Caco-2 (cell line): ENCODE measurements around the gene RAPGEF5. TPM values are rescaled to one million over a fixed set of nuclear protein-coding genes. Genes with fewer than 3 reads are reported as not detected.

ENCODE experiments used
- BruUV-seq: library from RNA; stranded (reverse); fragments of 400-500 nt; replicated peaks from 2 replicates; lab custom pipeline; 2021; lab: Mats Ljungman, UMichigan
- CTCF ChIA-PET: fragments of 300-600 bp; sonication (Branson Sonifier 250); formaldehyde crosslinking; loops from one replicate; lab custom pipeline; 2022; ENCODE audit warnings: antibody characterized with exemption; lab: Charles Lee
- POLR2A ChIA-PET: fragments of 300-600 bp; sonication (Branson Sonifier 250); formaldehyde crosslinking; loops from one replicate; lab custom pipeline; 2022; ENCODE audit warnings: antibody characterized with exemption; lab: Charles Lee
- DNase-seq, 2 experiments: peaks; one replicate each; pipeline versions ENCODE4 v3.0.0 to v3.0.0-alpha.2; 2020 to 2022
- H3K27me3 ChIP-seq: replicated peaks from 2 replicates; pipeline ENCODE4 v1.6.0; 2011; ENCODE audit warnings: low read length; ENCODE audit not compliant: control insufficient read depth, insufficient read depth
- H3K36me3 ChIP-seq: 2 replicates; pipeline ENCODE4 v1.5.1; 2011; ENCODE audit warnings: low read length; ENCODE audit not compliant: control insufficient read depth, insufficient read depth
- H3K4me1 ChIP-seq: fragments of 250-450 bp; sonication (Bioruptor Pico); 2 replicates; pipeline ENCODE4 v1.5.1; 2020; ENCODE audit warnings: mild to moderate bottlenecking
- H3K4me3 ChIP-seq: 2 replicates; pipeline ENCODE4 v1.5.1; 2011; ENCODE audit warnings: low read depth, mild to moderate bottlenecking, control low read depth, low read length
- H3K9me3 ChIP-seq: fragments of 250-450 bp; sonication (Bioruptor Pico); 2 replicates; pipeline ENCODE4 v1.5.1; 2020; ENCODE audit warnings: mild to moderate bottlenecking, moderate library complexity
- H3K27ac Mint-ChIP-seq: one replicate; pipeline ENCODE4 v1.8.0; 2022; ENCODE audit warnings: mixed read lengths; ENCODE audit not compliant: unreplicated experiment
- H3K27me3 Mint-ChIP-seq: one replicate; pipeline ENCODE4 v1.8.0; 2022; ENCODE audit warnings: mixed read lengths; ENCODE audit not compliant: insufficient read depth, unreplicated experiment
- H3K36me3 Mint-ChIP-seq: one replicate; pipeline ENCODE4 v1.8.0; 2022; ENCODE audit warnings: mild to moderate bottlenecking, mixed read lengths; ENCODE audit not compliant: insufficient read depth, unreplicated experiment
- H3K4me1 Mint-ChIP-seq: one replicate; pipeline ENCODE4 v1.8.0; 2022; ENCODE audit warnings: low read depth, mixed read lengths; ENCODE audit not compliant: unreplicated experiment
- H3K4me3 Mint-ChIP-seq: one replicate; pipeline ENCODE4 v1.8.0; 2022; ENCODE audit warnings: mild to moderate bottlenecking, moderate library complexity, mixed read lengths; ENCODE audit not compliant: unreplicated experiment
- H3K9me3 Mint-ChIP-seq: one replicate; pipeline ENCODE4 v1.8.0; 2022; ENCODE audit warnings: mixed read lengths; ENCODE audit not compliant: unreplicated experiment
- intact Hi-C: fragments of 100-400 bp; cut with micrococcal nuclease; formaldehyde crosslinking; loops from one replicate; pipeline ENCODE4 v1.10.0; 2022; ENCODE audit not compliant: unreplicated experiment
- total RNA-seq: library from RNA; stranded (reverse); gene quantifications from 2 replicates; pipeline ENCODE4 v1.2.3, GENCODE V29; 2022
- TF ChIP-seq, protein P1 (sequence below), 2 experiments: fragments of 200-600 bp in 1 of 2; IDR thresholded peaks; 1 replicate in 1 of 2; 2 replicates in 1 of 2; pipeline versions ENCODE4 v1.5.1 to v1.8.0; 2011 to 2022; ENCODE audit warnings: antibody characterized with exemption in 1 of 2, control low read depth in 1 of 2, inconsistent platforms in 1 of 2, low read depth in 1 of 2, low read length in 1 of 2, mild to moderate bottlenecking in 1 of 2, moderate library complexity in 1 of 2; ENCODE audit not compliant: insufficient read depth in 1 of 2, severe bottlenecking in 1 of 2, unreplicated experiment in 1 of 2

Gene RAPGEF5
- total RNA-seq, 1 experiment from 2014 or later, result 16.9 TPM

- H3K4me3 Mint-ChIP-seq, result no peak overlapping the region
- CTCF ChIA-PET, result no interaction called here
- no peaks in the 10 kb centered on the region for H3K36me3 Mint-ChIP-seq
Observed at GRCh38 chr7:22250390-22250789, 106.6 kb downstream of the RAPGEF5 start.

DNA sequence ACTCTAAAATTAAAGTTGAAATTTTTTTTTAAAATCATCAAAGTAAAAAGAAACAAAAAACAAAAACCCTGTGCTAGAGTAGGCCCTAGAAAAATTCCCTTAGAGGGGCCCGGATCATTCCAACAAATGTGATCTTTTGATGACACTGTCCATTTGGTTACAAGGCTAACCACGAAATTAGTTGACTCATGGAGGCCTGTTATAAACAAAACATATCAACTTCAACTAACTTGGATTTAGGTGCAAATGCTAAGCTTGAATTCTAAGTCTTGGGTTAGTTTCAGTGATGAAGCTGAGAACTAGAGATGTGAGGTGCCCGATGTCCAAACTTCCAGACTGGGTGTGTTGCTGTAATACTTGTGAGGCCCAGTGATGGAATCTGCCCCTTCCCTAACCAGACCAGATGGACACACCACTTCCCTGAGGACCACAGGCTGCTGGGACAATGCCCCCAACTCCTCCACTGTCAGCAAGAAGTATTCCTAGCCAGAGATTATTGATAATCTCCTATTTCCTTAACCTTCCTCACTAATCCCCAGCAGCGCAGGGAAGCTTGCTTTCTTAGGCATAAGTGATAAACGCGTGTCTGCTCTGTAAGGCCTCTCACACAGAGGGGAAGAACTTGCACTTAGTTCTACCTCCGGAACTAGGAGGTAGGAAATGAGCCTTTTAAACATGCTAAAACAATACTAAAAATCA is 108.7 kb downstream of the RAPGEF5 start:
- Histone ChIP-seq H3K4me3 (no peak overlapping the region), H3K36me3 (no peaks in the 10 kb centered on the region), H3K9me3 (peaks cover 11% of the 10 kb centered on the region; the same call in 1 of the 2 replicates), H3K27me3 (no peaks in the 10 kb centered on the region), H3K4me1 (no peaks in the 10 kb centered on the region)
- TF ChIP-seq, protein P1, sequence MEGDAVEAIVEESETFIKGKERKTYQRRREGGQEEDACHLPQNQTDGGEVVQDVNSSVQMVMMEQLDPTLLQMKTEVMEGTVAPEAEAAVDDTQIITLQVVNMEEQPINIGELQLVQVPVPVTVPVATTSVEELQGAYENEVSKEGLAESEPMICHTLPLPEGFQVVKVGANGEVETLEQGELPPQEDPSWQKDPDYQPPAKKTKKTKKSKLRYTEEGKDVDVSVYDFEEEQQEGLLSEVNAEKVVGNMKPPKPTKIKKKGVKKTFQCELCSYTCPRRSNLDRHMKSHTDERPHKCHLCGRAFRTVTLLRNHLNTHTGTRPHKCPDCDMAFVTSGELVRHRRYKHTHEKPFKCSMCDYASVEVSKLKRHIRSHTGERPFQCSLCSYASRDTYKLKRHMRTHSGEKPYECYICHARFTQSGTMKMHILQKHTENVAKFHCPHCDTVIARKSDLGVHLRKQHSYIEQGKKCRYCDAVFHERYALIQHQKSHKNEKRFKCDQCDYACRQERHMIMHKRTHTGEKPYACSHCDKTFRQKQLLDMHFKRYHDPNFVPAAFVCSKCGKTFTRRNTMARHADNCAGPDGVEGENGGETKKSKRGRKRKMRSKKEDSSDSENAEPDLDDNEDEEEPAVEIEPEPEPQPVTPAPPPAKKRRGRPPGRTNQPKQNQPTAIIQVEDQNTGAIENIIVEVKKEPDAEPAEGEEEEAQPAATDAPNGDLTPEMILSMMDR (IDR thresholded peaks at IDR 0.05; ENCODE audit: insufficient read depth in 1 of 2, low read depth in 1 of 2, low read length in 1 of 2, severe bottlenecking in 1 of 2, unreplicated experiment in 1 of 2), result no peak
- intact Hi-C loops, result no loop called here
- no peaks in the 10 kb centered on the region for H3K27me3 Mint-ChIP-seq
- no TSS peak for BruUV-seq
- peaks cover 16% of the 10 kb centered on the region for H3K9me3 Mint-ChIP-seq
- H3K4me1 Mint-ChIP-seq, result no peaks in the 10 kb centered on the region
- ChIA-PET POLR2A (no interaction called here), CTCF (no interaction called here)
- no peak overlapping the region for H3K27ac Mint-ChIP-seq
- no peaks in the 10 kb centered on the region for H3K36me3 Mint-ChIP-seq
- no peak for DNase-seq
- no peak overlapping the region for H3K4me3 Mint-ChIP-seq

More at GRCh38 chr7:22250390-22250789, 106.6 kb downstream of the RAPGEF5 start:
- Mint-ChIP-seq H3K27me3 (no peaks in the 10 kb centered on the region), H3K9me3 (peaks cover 16% of the 10 kb centered on the region), H3K4me1 (no peaks in the 10 kb centered on the region), H3K27ac (no peak overlapping the region)
- Histone ChIP-seq H3K4me1 (no peaks in the 10 kb centered on the region), H3K27me3 (no peaks in the 10 kb centered on the region), H3K4me3 (no peak overlapping the region), H3K36me3 (no peaks in the 10 kb centered on the region), H3K9me3 (peaks cover 11% of the 10 kb centered on the region; the same call in 1 of the 2 replicates)
- TF ChIP-seq, protein P1 (IDR thresholded peaks at IDR 0.05; ENCODE audit: insufficient read depth in 1 of 2, low read depth in 1 of 2, low read length in 1 of 2, severe bottlenecking in 1 of 2, unreplicated experiment in 1 of 2), result no peak
- POLR2A ChIA-PET, result no interaction called here
- no TSS peak for BruUV-seq
- DNase-seq, result no peak
- intact Hi-C loops, result no loop called here

GRCh38 chr7:22241805-22242390 is 115.1 kb downstream of the RAPGEF5 start:
- H3K27me3 ChIP-seq, result no peaks in the 10 kb centered on the region
- TF ChIP-seq, protein P1 (IDR thresholded peaks at IDR 0.05; ENCODE audit: insufficient read depth in 1 of 2, low read depth in 1 of 2, low read length in 1 of 2, severe bottlenecking in 1 of 2, unreplicated experiment in 1 of 2), result no peak
- no peak overlapping the region for H3K4me3 Mint-ChIP-seq
- BruUV-seq, result no TSS peak
- ChIA-PET CTCF (no interaction called here), POLR2A (no interaction called here)
- intact Hi-C loops, result no loop called here
- no peaks in the 10 kb centered on the region for H3K27me3 Mint-ChIP-seq
- DNase-seq, result no peak
- peaks cover 11% of the 10 kb centered on the region; the same call in 1 of the 2 replicates for H3K9me3 ChIP-seq
- peaks cover 2% of the 10 kb centered on the region; the same call in 1 of the 2 replicates for H3K36me3 ChIP-seq
- H3K27ac Mint-ChIP-seq, result no peak overlapping the region
- peaks cover 15% of the 10 kb centered on the region for H3K9me3 Mint-ChIP-seq
- no peaks in the 10 kb centered on the region for H3K4me1 Mint-ChIP-seq
- H3K4me1 ChIP-seq, result no peaks in the 10 kb centered on the region
- no peak overlapping the region for H3K4me3 ChIP-seq
- no peaks in the 10 kb centered on the region for H3K36me3 Mint-ChIP-seq
